ENCODE results near the gene DEPP1.

DEPP1 gene

DNA sequence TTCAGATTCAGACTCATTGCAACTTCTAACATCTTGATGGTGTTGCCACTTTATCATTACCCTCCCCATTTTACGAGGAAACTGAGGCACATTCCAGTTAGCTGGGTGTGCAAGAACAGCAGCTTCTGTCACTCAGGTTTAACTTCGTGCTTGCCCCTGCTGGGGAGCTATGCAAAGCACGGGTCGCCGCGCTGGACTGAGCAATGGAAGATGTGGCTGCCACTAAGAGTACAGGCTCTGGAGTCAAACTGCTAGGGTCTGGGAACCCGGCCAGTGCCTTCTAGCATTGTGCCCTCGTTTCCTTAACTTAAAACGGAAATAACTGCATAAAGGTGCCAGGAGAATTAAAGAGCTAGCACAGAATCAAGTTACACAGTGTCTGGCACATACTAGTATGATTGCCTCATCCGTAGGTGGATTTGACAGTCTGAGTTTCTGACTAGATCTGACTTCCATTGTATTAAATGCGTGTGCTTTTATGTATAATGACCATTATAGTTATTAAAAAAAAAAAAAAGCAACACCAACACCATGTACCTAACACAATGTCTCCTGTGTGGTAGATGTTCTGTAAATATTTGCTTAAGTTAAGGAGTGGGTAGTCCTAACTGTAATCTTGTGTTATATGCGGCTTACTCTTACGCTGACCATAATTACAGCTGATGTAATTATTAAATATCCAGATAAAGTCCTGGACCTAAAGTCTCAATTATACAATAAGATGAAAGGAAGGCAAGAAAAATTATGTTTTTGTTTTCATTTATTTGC, 23.0 kb upstream of the DEPP1 start:
- peak in 2 of 3 donors; percentile 9 to 22 for DNase-seq
- peak overlapping the region; percentile 54 for H3K4me3 ChIP-seq (ENCODE audit: insufficient read depth, low read depth, low read length, poor library complexity, severe bottlenecking)
- H3K27me3 ChIP-seq (replicated peaks; ENCODE audit: control insufficient read depth, insufficient read depth, low read length, poor library complexity, severe bottlenecking), result no peaks in the 10 kb centered on the region
- H3K4me1 ChIP-seq (ENCODE audit: control insufficient read depth, insufficient read depth, low read length, poor library complexity, severe bottlenecking), result no peaks in the 10 kb centered on the region
- H3K9me3 ChIP-seq (ENCODE audit: control insufficient read depth, low read length), result no peaks in the 10 kb centered on the region
- peaks cover 12% of the 10 kb centered on the region for H3K36me3 ChIP-seq (ENCODE audit: control insufficient read depth, insufficient read depth, low read length)
- H3K27ac ChIP-seq (ENCODE audit: insufficient read depth, low read length, poor library complexity, severe bottlenecking), result peak overlapping the region; percentile 40

DNA sequence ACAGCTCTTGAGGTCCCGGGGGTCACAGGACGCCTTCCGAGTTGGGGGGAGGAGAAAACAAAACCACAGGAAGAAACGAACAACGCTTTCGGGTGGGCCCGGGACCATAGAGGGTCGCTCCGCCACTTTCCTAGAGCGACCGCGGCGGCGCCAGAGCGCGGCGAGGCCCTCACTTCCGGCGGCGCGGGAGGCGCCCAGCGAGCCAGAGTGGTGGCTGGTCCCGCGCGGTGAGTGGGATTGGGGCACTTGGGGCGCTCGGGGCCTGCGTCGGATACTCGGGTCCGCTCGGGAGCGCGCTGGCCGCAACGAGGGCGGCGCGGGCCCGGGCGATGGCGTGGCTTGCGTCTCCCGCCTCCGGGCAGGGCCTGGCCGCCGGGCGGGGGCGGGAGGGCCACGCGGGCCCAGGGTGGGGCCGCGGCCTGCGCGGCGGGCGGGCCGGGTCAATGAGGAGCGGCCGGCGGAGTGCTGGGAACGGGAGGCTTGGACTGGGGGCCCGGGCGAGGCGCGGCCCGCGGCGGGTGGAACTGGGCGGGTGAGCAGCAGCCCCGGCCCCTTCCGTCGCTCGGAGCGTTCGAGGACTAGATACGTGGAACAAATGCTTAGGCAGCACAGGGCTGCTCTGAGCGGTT, 22.3 kb upstream of the DEPP1 start, which contains the start of gene ZNF22:
Gene ZNF22 (plus strand): TSS at position 172 of the 629 bp plus-strand sequence. CDS start 2,446 bp downstream, outside the sequence.
- H3K4me3 ChIP-seq (ENCODE audit: insufficient read depth, low read depth, low read length, poor library complexity, severe bottlenecking), result peak within 1 kb of the TSS; percentile 54
- no peaks in the 10 kb centered on the region for H3K4me1 ChIP-seq (ENCODE audit: control insufficient read depth, insufficient read depth, low read length, poor library complexity, severe bottlenecking)
- DNase-seq, result peak; percentile 32 to 40 (median 35)
- H3K27me3 ChIP-seq (replicated peaks; ENCODE audit: control insufficient read depth, insufficient read depth, low read length, poor library complexity, severe bottlenecking), result no peaks in the 10 kb centered on the region
- no peaks in the 10 kb centered on the region for H3K9me3 ChIP-seq (ENCODE audit: control insufficient read depth, low read length)
- peaks cover 12% of the 10 kb centered on the region for H3K36me3 ChIP-seq (ENCODE audit: control insufficient read depth, insufficient read depth, low read length)
- peak within 1 kb of the TSS; percentile 40 for H3K27ac ChIP-seq (ENCODE audit: insufficient read depth, low read length, poor library complexity, severe bottlenecking)

DNA sequence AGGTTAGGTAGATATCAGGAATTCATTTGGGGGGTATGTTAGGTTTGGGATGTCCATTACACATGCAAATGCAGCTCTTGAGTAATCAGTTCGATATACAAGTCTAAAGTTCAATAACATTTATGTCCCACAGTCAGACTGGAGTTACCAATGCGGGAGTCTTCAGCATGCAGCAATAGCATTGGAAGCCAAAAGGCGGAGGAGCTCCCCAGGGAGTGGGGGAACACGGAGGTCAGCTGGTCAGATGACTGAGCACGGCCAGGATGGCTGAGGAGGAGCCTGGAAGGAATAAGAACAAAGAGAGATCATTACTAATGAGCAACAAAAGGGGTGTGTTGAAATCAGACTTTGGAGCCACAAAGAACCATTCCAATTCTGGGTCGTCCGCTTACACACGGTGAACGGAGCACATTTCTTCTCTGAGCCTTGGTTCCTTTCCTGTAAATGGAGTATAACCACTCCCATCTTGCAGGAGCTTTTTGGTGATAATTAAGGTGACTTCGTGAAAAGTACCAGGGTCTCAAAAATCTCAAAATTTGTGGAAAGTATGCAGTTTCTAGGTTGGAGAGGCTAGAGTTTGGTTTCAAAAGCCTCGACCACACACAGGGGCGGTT, 21.6 kb upstream of the DEPP1 start:
- Histone ChIP-seq H3K4me1 (ENCODE audit: control insufficient read depth, insufficient read depth, low read length, poor library complexity, severe bottlenecking) (peaks cover 3% of the 10 kb centered on the region), H3K4me3 (ENCODE audit: insufficient read depth, low read depth, low read length, poor library complexity, severe bottlenecking) (peak overlapping the region; percentile 54), H3K27ac (ENCODE audit: insufficient read depth, low read length, poor library complexity, severe bottlenecking) (no peak overlapping the region), H3K36me3 (ENCODE audit: control insufficient read depth, insufficient read depth, low read length) (peaks cover 12% of the 10 kb centered on the region), H3K9me3 (ENCODE audit: control insufficient read depth, low read length) (no peaks in the 10 kb centered on the region), H3K27me3 (replicated peaks; ENCODE audit: control insufficient read depth, insufficient read depth, low read length, poor library complexity, severe bottlenecking) (no peaks in the 10 kb centered on the region)
- no peak for DNase-seq

DNA sequence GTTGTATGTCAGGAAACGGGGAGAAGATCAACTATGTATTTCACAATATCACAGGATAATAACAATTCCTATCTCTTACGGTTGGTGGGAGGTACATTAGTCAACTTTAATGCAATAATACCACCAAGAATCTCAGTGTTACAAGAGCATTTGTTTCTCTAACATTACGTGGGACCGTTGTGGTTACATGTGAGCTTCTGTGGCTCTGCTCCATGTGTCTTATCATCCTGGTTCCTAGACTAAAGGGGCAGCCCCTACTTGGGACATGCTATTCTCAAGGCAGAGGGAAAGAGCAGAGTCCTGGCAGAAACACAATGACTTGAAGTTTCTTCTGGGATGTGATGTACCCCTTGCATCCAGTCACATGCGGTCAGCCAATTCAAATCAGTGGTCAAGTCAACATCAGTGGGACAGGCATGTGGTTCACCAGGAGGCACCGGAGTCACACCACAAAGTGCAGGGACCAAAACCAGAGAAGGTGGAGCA, 19.6 kb upstream of the DEPP1 start:
- Histone ChIP-seq H3K4me1 (ENCODE audit: control insufficient read depth, insufficient read depth, low read length, poor library complexity, severe bottlenecking) (peaks cover 3% of the 10 kb centered on the region), H3K27ac (ENCODE audit: insufficient read depth, low read length, poor library complexity, severe bottlenecking) (no peak overlapping the region), H3K27me3 (replicated peaks; ENCODE audit: control insufficient read depth, insufficient read depth, low read length, poor library complexity, severe bottlenecking) (no peaks in the 10 kb centered on the region), H3K9me3 (ENCODE audit: control insufficient read depth, low read length) (no peaks in the 10 kb centered on the region), H3K4me3 (ENCODE audit: insufficient read depth, low read depth, low read length, poor library complexity, severe bottlenecking) (no peak overlapping the region), H3K36me3 (ENCODE audit: control insufficient read depth, insufficient read depth, low read length) (peaks cover 1% of the 10 kb centered on the region)
- no peak for DNase-seq

DNA sequence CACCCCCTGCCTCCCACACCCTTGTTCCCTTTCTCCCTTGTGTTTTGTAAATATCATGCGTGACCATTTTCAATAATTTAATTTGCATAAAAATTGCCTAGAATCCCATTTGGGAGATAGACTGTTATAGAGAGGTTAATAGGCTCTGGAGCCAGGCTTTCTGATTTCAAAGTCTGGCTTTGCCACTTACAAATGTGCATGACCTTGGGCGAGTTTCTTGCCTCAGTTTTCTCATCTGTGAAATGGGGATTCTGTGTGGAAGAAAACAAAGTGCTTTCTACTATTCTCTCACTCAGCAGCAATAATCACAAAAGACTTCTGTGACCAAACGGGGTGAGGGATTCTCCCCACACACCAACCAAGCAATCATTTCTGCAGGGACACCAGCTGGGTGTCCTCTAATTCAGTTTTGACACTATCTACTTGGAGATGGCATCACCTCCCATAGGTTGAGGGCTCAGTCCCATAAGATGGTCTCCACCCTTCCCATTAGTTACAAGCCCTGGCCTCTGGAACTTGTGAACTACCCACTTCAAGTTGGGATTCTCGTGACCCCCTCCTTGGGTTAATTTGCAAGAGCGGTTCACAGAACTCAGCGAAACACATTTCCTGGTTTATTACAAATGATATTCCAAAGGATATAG, 18.6 kb upstream of the DEPP1 start:
- Histone ChIP-seq H3K27me3 (replicated peaks; ENCODE audit: control insufficient read depth, insufficient read depth, low read length, poor library complexity, severe bottlenecking) (no peaks in the 10 kb centered on the region), H3K9me3 (ENCODE audit: control insufficient read depth, low read length) (no peaks in the 10 kb centered on the region), H3K36me3 (ENCODE audit: control insufficient read depth, insufficient read depth, low read length) (no peaks in the 10 kb centered on the region), H3K4me3 (ENCODE audit: insufficient read depth, low read depth, low read length, poor library complexity, severe bottlenecking) (no peak overlapping the region), H3K4me1 (ENCODE audit: control insufficient read depth, insufficient read depth, low read length, poor library complexity, severe bottlenecking) (peaks cover 3% of the 10 kb centered on the region), H3K27ac (ENCODE audit: insufficient read depth, low read length, poor library complexity, severe bottlenecking) (no peak overlapping the region)
- DNase-seq, result no peak

DNA sequence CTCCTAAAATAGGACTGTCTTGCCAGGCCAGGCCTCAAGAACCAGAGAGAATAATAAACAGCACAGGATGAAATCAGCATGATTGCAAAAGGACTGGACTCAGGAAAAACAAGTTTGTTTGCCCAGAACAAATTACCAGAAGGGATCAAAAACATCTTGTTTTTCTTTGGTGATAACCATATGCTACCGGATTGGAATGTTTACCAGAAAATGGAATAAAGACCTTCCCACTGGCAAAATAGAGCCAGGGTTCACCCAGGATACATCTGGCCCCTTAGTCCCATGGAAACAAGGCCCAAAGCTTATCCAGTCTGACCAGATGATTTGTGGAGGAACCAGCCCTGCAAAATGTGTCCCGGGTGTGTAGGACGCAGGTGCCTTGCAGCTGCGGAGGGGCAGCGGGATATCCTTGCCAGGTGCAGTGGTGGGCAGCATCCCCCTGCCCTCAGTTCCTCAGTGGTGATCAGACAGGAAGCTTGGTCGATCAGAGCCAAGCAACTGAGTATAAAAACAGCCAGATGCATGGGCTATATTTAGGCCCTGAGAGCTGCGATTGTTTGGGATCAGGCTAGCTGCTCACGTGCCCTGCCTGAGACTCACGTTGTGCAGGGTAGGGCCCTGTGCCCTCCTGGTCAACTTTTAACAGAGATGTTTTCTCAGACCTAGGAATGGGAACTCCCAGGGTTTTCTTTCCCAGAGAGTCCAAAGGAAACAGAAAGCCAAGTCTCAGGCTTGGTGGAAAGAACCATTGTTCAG, 17.5 kb upstream of the DEPP1 start:
- H3K36me3 ChIP-seq (ENCODE audit: control insufficient read depth, insufficient read depth, low read length), result no peaks in the 10 kb centered on the region
- H3K4me1 ChIP-seq (ENCODE audit: control insufficient read depth, insufficient read depth, low read length, poor library complexity, severe bottlenecking), result peaks cover 3% of the 10 kb centered on the region
- no peak for DNase-seq
- H3K4me3 ChIP-seq (ENCODE audit: insufficient read depth, low read depth, low read length, poor library complexity, severe bottlenecking), result no peak overlapping the region
- no peak overlapping the region for H3K27ac ChIP-seq (ENCODE audit: insufficient read depth, low read length, poor library complexity, severe bottlenecking)
- H3K27me3 ChIP-seq (replicated peaks; ENCODE audit: control insufficient read depth, insufficient read depth, low read length, poor library complexity, severe bottlenecking), result no peaks in the 10 kb centered on the region
- H3K9me3 ChIP-seq (ENCODE audit: control insufficient read depth, low read length), result no peaks in the 10 kb centered on the region

DNA sequence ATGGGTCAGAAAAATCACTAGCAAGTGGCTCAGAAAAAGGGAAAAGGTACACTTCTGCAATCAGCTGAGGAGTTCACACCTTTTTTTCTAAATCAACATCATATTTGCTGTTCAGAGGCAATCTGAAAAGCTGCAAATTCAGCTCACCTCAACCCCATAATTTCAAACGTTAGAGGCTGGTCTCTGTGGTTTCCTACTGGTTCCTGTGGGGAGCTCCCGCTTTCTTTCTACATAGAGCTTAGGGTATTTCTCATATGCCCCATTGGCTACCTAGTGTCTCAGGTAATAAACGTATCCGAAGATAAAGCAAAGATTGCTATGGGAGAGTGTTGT, 16.9 kb upstream of the DEPP1 start:
- no peaks in the 10 kb centered on the region for H3K9me3 ChIP-seq (ENCODE audit: control insufficient read depth, low read length)
- H3K27me3 ChIP-seq (replicated peaks; ENCODE audit: control insufficient read depth, insufficient read depth, low read length, poor library complexity, severe bottlenecking), result no peaks in the 10 kb centered on the region
- no peak overlapping the region for H3K4me3 ChIP-seq (ENCODE audit: insufficient read depth, low read depth, low read length, poor library complexity, severe bottlenecking)
- H3K4me1 ChIP-seq (ENCODE audit: control insufficient read depth, insufficient read depth, low read length, poor library complexity, severe bottlenecking), result peaks cover 3% of the 10 kb centered on the region
- no peaks in the 10 kb centered on the region for H3K36me3 ChIP-seq (ENCODE audit: control insufficient read depth, insufficient read depth, low read length)
- no peak for DNase-seq
- no peak overlapping the region for H3K27ac ChIP-seq (ENCODE audit: insufficient read depth, low read length, poor library complexity, severe bottlenecking)

DNA sequence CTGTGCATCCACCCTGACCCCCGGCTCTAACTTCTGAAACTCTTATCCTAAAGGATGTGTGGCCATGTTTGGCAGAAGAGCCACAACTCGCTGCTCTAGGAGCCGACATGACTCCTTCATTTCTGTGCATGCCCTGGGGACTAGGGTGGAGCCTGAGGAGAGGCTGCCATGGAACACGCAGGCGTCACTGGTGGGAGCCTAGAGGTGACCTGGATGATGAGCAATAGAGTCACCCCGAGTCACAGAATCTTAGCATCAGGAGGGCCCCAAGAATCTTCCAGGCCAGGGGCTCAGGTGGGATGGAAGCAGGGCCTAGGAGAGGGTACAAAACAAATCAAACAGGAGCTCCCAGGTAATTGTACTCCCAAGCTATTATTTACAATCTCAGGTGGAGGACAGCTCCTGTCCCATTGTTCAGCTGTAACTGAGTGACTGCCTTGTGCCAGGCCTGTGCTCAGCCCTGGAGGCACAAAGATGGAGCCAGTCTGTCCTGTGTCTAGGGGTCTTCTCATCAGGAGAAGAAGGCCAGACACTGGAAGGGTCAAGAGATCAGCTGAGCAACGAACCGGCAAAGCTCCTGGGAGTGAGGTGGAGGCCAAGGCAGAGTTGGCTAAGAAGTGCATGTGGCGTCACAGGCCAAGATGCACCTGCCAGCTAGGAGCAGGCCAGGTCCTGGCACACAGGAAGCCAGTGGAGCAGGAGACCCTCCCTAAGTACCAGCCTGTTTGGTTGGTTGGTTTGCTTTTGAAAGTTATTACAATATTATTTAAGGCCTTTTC, 16.3 kb upstream of the DEPP1 start:
- no peak for DNase-seq
- no peaks in the 10 kb centered on the region for H3K36me3 ChIP-seq (ENCODE audit: control insufficient read depth, insufficient read depth, low read length)
- no peak overlapping the region for H3K27ac ChIP-seq (ENCODE audit: insufficient read depth, low read length, poor library complexity, severe bottlenecking)
- H3K9me3 ChIP-seq (ENCODE audit: control insufficient read depth, low read length), result no peaks in the 10 kb centered on the region
- no peaks in the 10 kb centered on the region for H3K27me3 ChIP-seq (replicated peaks; ENCODE audit: control insufficient read depth, insufficient read depth, low read length, poor library complexity, severe bottlenecking)
- H3K4me3 ChIP-seq (ENCODE audit: insufficient read depth, low read depth, low read length, poor library complexity, severe bottlenecking), result no peak overlapping the region
- peaks cover 3% of the 10 kb centered on the region for H3K4me1 ChIP-seq (ENCODE audit: control insufficient read depth, insufficient read depth, low read length, poor library complexity, severe bottlenecking)
